ENCODE data around the gene MNAT1. TPM values are rescaled to one million over a fixed set of nuclear protein-coding genes. Genes with fewer than 3 reads are reported as not detected.

Gene MNAT1
- total RNA-seq, 1 donor from 2014 or later: 25.5 TPM

DNA sequence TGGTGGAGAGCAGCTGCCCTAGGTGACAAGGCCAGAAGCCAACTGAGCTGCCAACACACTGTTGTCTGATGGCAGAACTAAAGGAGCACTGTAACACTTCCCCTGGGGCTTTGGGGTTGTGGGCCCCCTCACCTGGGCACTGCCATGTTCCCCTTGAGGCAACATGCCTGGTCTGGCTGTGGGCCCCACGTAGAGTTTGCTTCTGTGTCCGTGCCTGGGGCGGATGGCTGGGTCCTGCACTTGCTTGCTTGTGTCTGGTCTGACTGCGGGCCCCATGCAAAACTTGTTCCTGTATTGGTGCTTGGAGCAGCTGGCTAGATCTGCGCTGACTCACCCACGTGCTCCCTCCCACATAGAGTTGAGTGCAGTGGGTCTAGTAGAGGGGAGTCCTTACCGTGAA is 78.4 kb downstream of the MNAT1 start:
- no peaks in the 10 kb centered on the region for H3K9me3 ChIP-seq
- no peak for DNase-seq
- H3K4me3 ChIP-seq: no peak overlapping the region
- no peak for ATAC-seq
- intact Hi-C loops (cut with DNase I): no loop called here
- H3K27ac ChIP-seq: no peak overlapping the region
- H3K27me3 ChIP-seq: no peaks in the 10 kb centered on the region
- H3K36me3 ChIP-seq: peaks cover 17% of the 10 kb centered on the region
- H3K4me1 ChIP-seq: no peaks in the 10 kb centered on the region
- TF ChIP-seq, protein P1, sequence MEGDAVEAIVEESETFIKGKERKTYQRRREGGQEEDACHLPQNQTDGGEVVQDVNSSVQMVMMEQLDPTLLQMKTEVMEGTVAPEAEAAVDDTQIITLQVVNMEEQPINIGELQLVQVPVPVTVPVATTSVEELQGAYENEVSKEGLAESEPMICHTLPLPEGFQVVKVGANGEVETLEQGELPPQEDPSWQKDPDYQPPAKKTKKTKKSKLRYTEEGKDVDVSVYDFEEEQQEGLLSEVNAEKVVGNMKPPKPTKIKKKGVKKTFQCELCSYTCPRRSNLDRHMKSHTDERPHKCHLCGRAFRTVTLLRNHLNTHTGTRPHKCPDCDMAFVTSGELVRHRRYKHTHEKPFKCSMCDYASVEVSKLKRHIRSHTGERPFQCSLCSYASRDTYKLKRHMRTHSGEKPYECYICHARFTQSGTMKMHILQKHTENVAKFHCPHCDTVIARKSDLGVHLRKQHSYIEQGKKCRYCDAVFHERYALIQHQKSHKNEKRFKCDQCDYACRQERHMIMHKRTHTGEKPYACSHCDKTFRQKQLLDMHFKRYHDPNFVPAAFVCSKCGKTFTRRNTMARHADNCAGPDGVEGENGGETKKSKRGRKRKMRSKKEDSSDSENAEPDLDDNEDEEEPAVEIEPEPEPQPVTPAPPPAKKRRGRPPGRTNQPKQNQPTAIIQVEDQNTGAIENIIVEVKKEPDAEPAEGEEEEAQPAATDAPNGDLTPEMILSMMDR (IDR thresholded peaks at IDR 0.05): no peak

DNA sequence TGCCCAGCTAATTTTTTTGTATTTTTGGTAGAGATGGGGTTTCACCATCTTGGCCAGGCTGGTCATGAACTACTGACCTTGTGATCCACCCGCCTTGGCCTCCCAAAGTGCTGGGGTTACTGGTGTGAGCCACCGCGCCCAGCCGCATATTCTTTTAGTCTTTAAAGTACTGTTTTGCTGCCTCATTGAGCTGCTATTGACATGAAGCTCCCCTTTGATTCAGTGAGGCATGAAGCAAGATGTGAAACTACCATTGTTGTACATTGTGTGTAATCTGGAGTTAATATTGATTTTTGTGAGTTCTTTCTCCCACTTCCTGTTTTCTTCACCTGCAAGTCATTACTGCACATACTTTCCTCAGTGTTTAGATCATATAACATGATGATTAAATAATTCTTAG is 80.8 kb downstream of the MNAT1 start:
- no peak for ATAC-seq
- no peak for DNase-seq
- H3K9me3 ChIP-seq: no peaks in the 10 kb centered on the region
- H3K4me3 ChIP-seq: no peak overlapping the region
- no peaks in the 10 kb centered on the region for H3K27me3 ChIP-seq
- TF ChIP-seq, protein P1 (IDR thresholded peaks at IDR 0.05): no peak
- no peak overlapping the region for H3K27ac ChIP-seq
- no peaks in the 10 kb centered on the region for H3K4me1 ChIP-seq
- intact Hi-C loops (cut with DNase I): no loop called here
- peaks cover 17% of the 10 kb centered on the region for H3K36me3 ChIP-seq

- H3K9me3 ChIP-seq: no peaks in the 10 kb centered on the region
- no peak overlapping the region for H3K27ac ChIP-seq
- peaks cover 16% of the 10 kb centered on the region for H3K36me3 ChIP-seq
- H3K4me1 ChIP-seq: no peaks in the 10 kb centered on the region
- TF ChIP-seq, protein P1 (IDR thresholded peaks at IDR 0.05): no peak
- DNase-seq (no peak), ATAC-seq (no peak)
- H3K4me3 ChIP-seq: no peak overlapping the region
- intact Hi-C loops (cut with DNase I): no loop called here
- no peaks in the 10 kb centered on the region for H3K27me3 ChIP-seq
Observed at GRCh38 chr14:60817113-60817512, 82.6 kb downstream of the MNAT1 start.

DNA sequence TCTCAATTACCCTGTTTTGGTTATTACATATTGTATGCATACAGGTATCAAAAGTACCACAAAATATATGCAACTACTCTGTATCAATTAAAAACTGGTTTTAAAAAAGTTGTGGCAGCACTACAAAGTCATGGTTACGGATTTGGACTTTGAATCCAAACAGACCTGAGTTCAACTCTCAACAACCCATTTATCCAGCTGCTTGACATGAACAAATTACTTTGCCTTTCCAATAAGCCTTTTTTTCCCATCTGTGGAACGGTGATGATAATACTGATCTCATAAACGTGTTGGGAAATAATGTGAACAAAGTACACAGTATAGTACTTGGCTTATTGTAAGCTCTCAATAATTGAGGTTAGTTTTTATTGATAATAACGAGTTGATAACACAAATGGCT is 85.0 kb downstream of the MNAT1 start:
- H3K27ac ChIP-seq: no peak overlapping the region
- no peak overlapping the region for H3K4me3 ChIP-seq
- intact Hi-C loops (cut with DNase I): no loop called here
- no peak for DNase-seq
- H3K36me3 ChIP-seq: peaks cover 3% of the 10 kb centered on the region
- no peaks in the 10 kb centered on the region for H3K9me3 ChIP-seq
- H3K4me1 ChIP-seq: no peaks in the 10 kb centered on the region
- TF ChIP-seq, protein P1 (IDR thresholded peaks at IDR 0.05): no peak
- no peaks in the 10 kb centered on the region for H3K27me3 ChIP-seq
- no peak for ATAC-seq

GRCh38 chr14:60838601-60839000 is 104.0 kb downstream of the MNAT1 start:
- Histone ChIP-seq H3K36me3 (no peaks in the 10 kb centered on the region), H3K9me3 (no peaks in the 10 kb centered on the region), H3K27ac (no peak overlapping the region), H3K4me1 (no peaks in the 10 kb centered on the region), H3K27me3 (no peaks in the 10 kb centered on the region), H3K4me3 (no peak overlapping the region)
- intact Hi-C loops (cut with DNase I): no loop called here
- DNase-seq: no peak
- TF ChIP-seq, protein P1 (IDR thresholded peaks at IDR 0.05): no peak
- no peak for ATAC-seq

DNA sequence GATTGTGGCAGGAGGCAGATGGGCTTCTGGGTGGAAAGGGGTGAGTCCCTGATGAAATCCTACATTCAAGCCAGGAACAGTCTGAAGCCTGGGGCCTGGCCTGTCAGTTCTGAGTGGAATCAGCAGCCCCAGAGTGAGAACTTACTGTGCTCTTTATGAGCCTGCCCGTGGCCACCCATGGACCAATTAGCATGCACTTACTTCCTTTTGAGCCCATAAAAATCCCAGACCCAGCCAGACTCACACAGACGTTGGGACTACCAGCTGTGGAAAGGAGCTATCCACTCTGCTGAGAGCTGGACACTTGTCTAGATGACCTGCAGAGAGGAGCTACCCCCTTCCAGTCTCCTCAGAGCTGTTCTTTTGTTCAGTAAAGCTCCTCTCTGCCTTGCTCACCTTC is 104.5 kb downstream of the MNAT1 start:
- Histone ChIP-seq H3K36me3 (no peaks in the 10 kb centered on the region), H3K4me1 (no peaks in the 10 kb centered on the region), H3K4me3 (no peak overlapping the region), H3K27me3 (no peaks in the 10 kb centered on the region), H3K9me3 (no peaks in the 10 kb centered on the region), H3K27ac (no peak overlapping the region)
- TF ChIP-seq, protein P1 (IDR thresholded peaks at IDR 0.05): no peak
- intact Hi-C loops (cut with DNase I): no loop called here
- no peak for DNase-seq
- no peak for ATAC-seq

All from upper lobe of right lung (tissue), 1 donor.